Stomach (tissue), 9 donors: ENCODE data around the gene AMPH. TPM values are rescaled to one million over a fixed set of nuclear protein-coding genes. Genes with fewer than 3 reads are reported as not detected.

Experiments used
- DNase-seq, 2 donors: peaks; one replicate each; pipeline versions ENCODE4 v3.0.0 to v3.0.0-alpha.2; 2013 to 2019
- H3K27ac ChIP-seq, 5 donors: fragments of 200-600 bp in 4 of 5; sonication (generic) in 4 of 5; one replicate each; pipeline ENCODE4 v1.5.1; 2013 to 2019; ENCODE audit warnings: mild to moderate bottlenecking in 1 of 5, moderate library complexity in 1 of 5
- H3K27me3 ChIP-seq, 3 donors: fragments of 200-600 bp; sonication (generic); one replicate each; pipeline ENCODE4 v1.5.1; 2017 to 2019; ENCODE audit warnings: mixed run types in 1 of 3
- H3K36me3 ChIP-seq, 4 donors: fragments of 200-600 bp; sonication (generic); 1 replicate in 3 of 4; 2 replicates in 1 of 4; pipeline ENCODE4 v1.5.1; 2016 to 2019
- H3K4me1 ChIP-seq, 4 donors: fragments of 200-600 bp; sonication (generic); one replicate each; pipeline ENCODE4 v1.5.1; 2016 to 2019
- H3K4me3 ChIP-seq, 4 donors: fragments of 200-600 bp; sonication (generic) in 3 of 4; one replicate each; pipeline ENCODE4 v1.5.1; 2016 to 2019; ENCODE audit warnings: mild to moderate bottlenecking in 1 of 4
- H3K9me3 ChIP-seq, 4 donors: fragments of 200-600 bp; sonication (generic); one replicate each; pipeline ENCODE4 v1.5.1; 2016 to 2019
- EP300 ChIP-seq: sonication (generic); formaldehyde crosslinking; IDR thresholded peaks from one replicate; pipeline ENCODE4 v1.6.1; 2017; ENCODE audit warnings: antibody characterized with exemption
- POLR2A ChIP-seq, 4 donors: fragments of 450-650 bp; IDR thresholded peaks; one replicate each; pipeline ENCODE4 v1.6.1; 2016; ENCODE audit warnings: antibody characterized with exemption in 4 of 4, control low read depth in 2 of 4, mild to moderate bottlenecking in 1 of 4, moderate library complexity in 1 of 4
- POLR2AphosphoS5 ChIP-seq, 3 donors: sonication (generic); formaldehyde crosslinking; IDR thresholded peaks; one replicate each; pipeline ENCODE4 v1.6.1; 2016; ENCODE audit warnings: antibody characterized with exemption in 3 of 3
- WGBS, 5 donors: extraction: QIAGEN DNeasy Blood & Tissue Kit in 3 of 5; methylation state at CpG; one replicate each; pipeline versions ENCODE4 v1.1.5 to v1.1.7; 2013 to 2018; 5-methylcytosine and 5-hydroxymethylcytosine counted together
- intact Hi-C: fragments of 100-400 bp; cut with DNase I; formaldehyde crosslinking; loops from one replicate; pipeline ENCODE4 v1.15.1; 2023; ENCODE audit warnings: low total_unique reads
- polyA plus RNA-seq, 3 donors: library from polyadenylated mRNA; stranded (reverse); fragments of 200-250 nt; gene quantifications; one replicate each; pipeline ENCODE4 v1.2.3, GENCODE V29; 2013
- total RNA-seq, 5 donors: library from RNA; depleted of rRNA; stranded (reverse); fragments of >200 nt; gene quantifications; one replicate each; pipeline versions ENCODE4 v1.1.0 to v1.2.3, GENCODE V29; 2014 to 2016
- TF ChIP-seq, protein P1 (sequence below), 7 experiments: fragments of 450-650 bp in 4 of 7; fragments of 200-600 bp in 3 of 7; sonication (generic) in 3 of 7; IDR thresholded peaks; one replicate each; pipeline ENCODE4 v1.5.1; 2016 to 2019; ENCODE audit warnings: antibody characterized with exemption in 7 of 7, control low read depth in 2 of 7, mild to moderate bottlenecking in 1 of 7
- donor health status: healthy with polysubstance abuse.
- donor health status: Bipolar disorder and iron deficiency.
- donor health status: healthy.

Gene AMPH
- total and polyA plus RNA-seq, 8 donors, result 0.80 to 13.0 (median 4.6) TPM; not detected in 1

GRCh38 chr7:38463277-38464225, 167.6 kb downstream of the AMPH start:
- WGBS, 5 donors, result 37 to 63% (median 44%) methylated on average over 8 of the region's 8 CpGs
- Histone ChIP-seq H3K9me3 (no peaks in the 10 kb centered on the region), H3K4me1 (no peaks in the 10 kb centered on the region), H3K27ac (peak overlapping the region in 2 of 5 donors; percentile 3 to 16), H3K36me3 (no peaks in the 10 kb centered on the region), H3K27me3 (no peaks in the 10 kb centered on the region), H3K4me3 (no peak overlapping the region)
- DNase-seq, result peak; percentile 44 to 53
- TF ChIP-seq POLR2A (IDR thresholded peaks at IDR 0.05), result no peak
- TF ChIP-seq, protein P1, sequence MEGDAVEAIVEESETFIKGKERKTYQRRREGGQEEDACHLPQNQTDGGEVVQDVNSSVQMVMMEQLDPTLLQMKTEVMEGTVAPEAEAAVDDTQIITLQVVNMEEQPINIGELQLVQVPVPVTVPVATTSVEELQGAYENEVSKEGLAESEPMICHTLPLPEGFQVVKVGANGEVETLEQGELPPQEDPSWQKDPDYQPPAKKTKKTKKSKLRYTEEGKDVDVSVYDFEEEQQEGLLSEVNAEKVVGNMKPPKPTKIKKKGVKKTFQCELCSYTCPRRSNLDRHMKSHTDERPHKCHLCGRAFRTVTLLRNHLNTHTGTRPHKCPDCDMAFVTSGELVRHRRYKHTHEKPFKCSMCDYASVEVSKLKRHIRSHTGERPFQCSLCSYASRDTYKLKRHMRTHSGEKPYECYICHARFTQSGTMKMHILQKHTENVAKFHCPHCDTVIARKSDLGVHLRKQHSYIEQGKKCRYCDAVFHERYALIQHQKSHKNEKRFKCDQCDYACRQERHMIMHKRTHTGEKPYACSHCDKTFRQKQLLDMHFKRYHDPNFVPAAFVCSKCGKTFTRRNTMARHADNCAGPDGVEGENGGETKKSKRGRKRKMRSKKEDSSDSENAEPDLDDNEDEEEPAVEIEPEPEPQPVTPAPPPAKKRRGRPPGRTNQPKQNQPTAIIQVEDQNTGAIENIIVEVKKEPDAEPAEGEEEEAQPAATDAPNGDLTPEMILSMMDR (IDR thresholded peaks at IDR 0.05), result no peak
- no peak for TF ChIP-seq POLR2AphosphoS5 (IDR thresholded peaks at IDR 0.05)
- TF ChIP-seq EP300, result no peak
- intact Hi-C loops, result no loop called here

- Histone ChIP-seq H3K9me3 (no peaks in the 10 kb centered on the region), H3K27ac (peak overlapping the region in 1 of 5 donors; percentile 16), H3K4me1 (no peaks in the 10 kb centered on the region), H3K36me3 (no peaks in the 10 kb centered on the region), H3K27me3 (no peaks in the 10 kb centered on the region), H3K4me3 (no peak overlapping the region)
- DNase-seq, result no peak
- intact Hi-C loops, result no loop called here
- WGBS, 5 donors, result 93 to 97% (median 96%) methylated on average over 11 of the region's 11 CpGs
- no peak for TF ChIP-seq EP300
- TF ChIP-seq, protein P1 (IDR thresholded peaks at IDR 0.05), result no peak
- no peak for TF ChIP-seq POLR2A (IDR thresholded peaks at IDR 0.05)
- TF ChIP-seq POLR2AphosphoS5 (IDR thresholded peaks at IDR 0.05), result no peak
Measured at GRCh38 chr7:38462819-38463218, 168.4 kb downstream of the AMPH start.

- 80 to 84% (median 83%) methylated on average over 7 of the region's 7 CpGs for WGBS, 5 donors
- H3K36me3 ChIP-seq, result no peaks in the 10 kb centered on the region
- no peaks in the 10 kb centered on the region for H3K4me1 ChIP-seq
- DNase-seq, result no peak
- no peaks in the 10 kb centered on the region for H3K9me3 ChIP-seq
- intact Hi-C loops, result no loop called here
- H3K4me3 ChIP-seq, result no peak overlapping the region
- H3K27ac ChIP-seq, result no peak overlapping the region
- TF ChIP-seq POLR2A (IDR thresholded peaks at IDR 0.05) (no peak), POLR2AphosphoS5 (IDR thresholded peaks at IDR 0.05) (no peak), EP300 (no peak)
- TF ChIP-seq, protein P1 (IDR thresholded peaks at IDR 0.05), result no peak
- no peaks in the 10 kb centered on the region for H3K27me3 ChIP-seq
Measured at GRCh38 chr7:38461887-38462286, 169.3 kb downstream of the AMPH start.

DNA sequence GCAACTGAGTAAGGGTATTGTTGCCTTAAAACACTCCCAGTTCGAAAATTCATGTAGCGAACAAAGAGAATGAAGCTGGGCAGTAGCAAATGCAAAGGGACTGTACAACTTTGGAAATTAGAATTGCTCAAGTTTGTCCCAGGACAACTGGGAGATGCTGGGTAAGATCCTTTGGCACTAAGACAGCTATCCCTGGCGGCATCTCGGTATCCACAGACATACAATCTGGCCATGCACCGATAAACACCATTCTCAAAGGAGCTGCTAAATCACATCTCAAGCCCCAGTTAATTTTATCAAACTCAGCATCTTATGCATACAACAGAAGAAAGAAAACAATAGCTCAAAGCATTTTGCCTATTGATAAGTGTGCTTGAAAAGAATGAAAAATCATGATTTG, 177.3 kb downstream of the AMPH start:
- intact Hi-C loops, result no loop called here
- TF ChIP-seq EP300 (no peak), POLR2A (IDR thresholded peaks at IDR 0.05) (no peak)
- TF ChIP-seq, protein P1 (IDR thresholded peaks at IDR 0.05), result no peak
- Histone ChIP-seq H3K4me1 (peaks cover 0 to 15% (median 4%) of the 10 kb centered on the region in 4 donors), H3K27me3 (no peaks in the 10 kb centered on the region), H3K36me3 (no peaks in the 10 kb centered on the region), H3K4me3 (no peak overlapping the region), H3K27ac (no peak overlapping the region), H3K9me3 (peaks cover 0 to 4% (median 0%) of the 10 kb centered on the region in 4 donors)
- WGBS, 5 donors, result 85 to 90% (median 86%) methylated on average over 5 of the region's 5 CpGs
- no peak for DNase-seq
